IMR-90 (cell line): Measurements from ENCODE around the gene DPH7. TPM values are rescaled to one million over a fixed set of nuclear protein-coding genes. Genes with fewer than 3 reads are reported as not detected.

ENCODE experiments used
- ATAC-seq: fragments of 200-7000 bp; cut with Tn5 transposase; 2 replicates; pipeline ENCODE4 v1.9.1; 2020; ENCODE audit warnings: low read depth, mild to moderate bottlenecking, moderate library complexity
- Bru-seq: library from RNA; stranded (reverse); fragments of 400-500 nt; gene quantifications from one replicate; lab custom pipeline; 2021; lab: Mats Ljungman, UMichigan
- BruChase-seq, 2 experiments: library from RNA; stranded (reverse); fragments of 400-500 nt; gene quantifications; one replicate each; lab custom pipeline; 2021; lab: Mats Ljungman, UMichigan
- BruUV-seq: library from RNA; stranded (reverse); fragments of 400-500 nt; replicated peaks from 2 replicates; lab custom pipeline; 2021; lab: Mats Ljungman, UMichigan
- CTCF ChIA-PET: fragments of 300-600 bp; formaldehyde crosslinking; extraction: SDS; loops from one replicate; lab custom pipeline; 2021; ENCODE audit warnings: antibody characterized with exemption; lab: Yijun Ruan, JAX
- POLR2A ChIA-PET: fragments of 300-600 bp; sonication (Branson Sonifier 250); formaldehyde crosslinking; loops from one replicate; lab custom pipeline; 2022; ENCODE audit warnings: antibody characterized with exemption; ENCODE audit not compliant: unreplicated experiment; lab: Charles Lee
- DNase-seq: peaks from one replicate; pipeline ENCODE4 v3.0.0; 2013
- H2AFZ ChIP-seq: replicated peaks from 2 replicates; pipeline ENCODE3; 2013; ENCODE audit warnings: low read length, mild to moderate bottlenecking; ENCODE audit not compliant: poor library complexity
- H2AK5ac ChIP-seq: 2 replicates; pipeline ENCODE4 v1.6.1; 2013; ENCODE audit warnings: low read depth, low read length, inconsistent platforms
- H2AK9ac ChIP-seq: replicated peaks from 2 replicates; pipeline ENCODE3; 2013; ENCODE audit warnings: mild to moderate bottlenecking, low read depth, low read length, moderate library complexity; ENCODE audit not compliant: poor library complexity
- H2BK120ac ChIP-seq: 2 replicates; pipeline ENCODE4 v1.6.1; 2013; ENCODE audit warnings: low read depth, low read length, inconsistent platforms
- H2BK15ac ChIP-seq: 3 replicates; pipeline ENCODE4 v1.6.1; 2013; ENCODE audit warnings: low read depth, low read length, inconsistent platforms
- H2BK20ac ChIP-seq: 2 replicates; pipeline ENCODE4 v1.6.1; 2013; ENCODE audit warnings: low read depth, mild to moderate bottlenecking, inconsistent platforms, low read length, moderate library complexity
- H2BK5ac ChIP-seq: 2 replicates; pipeline ENCODE4 v1.6.1; 2013; ENCODE audit warnings: mild to moderate bottlenecking, low read depth, low read length, inconsistent platforms; ENCODE audit not compliant: poor library complexity, severe bottlenecking
- H3K14ac ChIP-seq: replicated peaks from 2 replicates; pipeline ENCODE4 v1.6.1; 2013; ENCODE audit warnings: low read depth, low read length, inconsistent platforms
- H3K18ac ChIP-seq: 2 replicates; pipeline ENCODE4 v1.6.1; 2013; ENCODE audit warnings: low read depth, low read length, control low read depth
- H3K23ac ChIP-seq: 2 replicates; pipeline ENCODE4 v1.6.1; 2013; ENCODE audit warnings: low read depth, low read length, inconsistent platforms
- H3K27ac ChIP-seq: 2 replicates; pipeline ENCODE4 v1.5.1; 2013; ENCODE audit warnings: mild to moderate bottlenecking, control low read depth, low read length; ENCODE audit not compliant: insufficient read depth
- H3K27me3 ChIP-seq: 2 replicates; pipeline ENCODE4 v1.6.1; 2013; ENCODE audit warnings: low read length; ENCODE audit not compliant: control insufficient read depth, insufficient read depth
- H3K36me3 ChIP-seq: 2 replicates; pipeline ENCODE4 v1.6.1; 2013; ENCODE audit warnings: low read length, mixed read lengths; ENCODE audit not compliant: control insufficient read depth, insufficient read depth
- H3K4ac ChIP-seq: 2 replicates; pipeline ENCODE4 v1.6.1; 2013; ENCODE audit warnings: low read depth, low read length, inconsistent platforms
- H3K4me1 ChIP-seq: 2 replicates; pipeline ENCODE4 v1.6.1; 2013; ENCODE audit warnings: low read length, mixed read lengths; ENCODE audit not compliant: control insufficient read depth, insufficient read depth
- H3K4me2 ChIP-seq: 2 replicates; pipeline ENCODE4 v1.6.1; 2013; ENCODE audit warnings: low read depth, mild to moderate bottlenecking, control low read depth, low read length, moderate library complexity
- H3K4me3 ChIP-seq: 2 replicates; pipeline ENCODE4 v1.5.1; 2013; ENCODE audit warnings: low read depth, mild to moderate bottlenecking, control low read depth, low read length, moderate library complexity; ENCODE audit not compliant: insufficient read depth
- H3K56ac ChIP-seq: 2 replicates; pipeline ENCODE4 v1.6.1; 2013; ENCODE audit warnings: low read length, inconsistent platforms; ENCODE audit not compliant: insufficient read depth; ENCODE audit errors: extremely low read depth
- H3K79me1 ChIP-seq, 2 experiments: 2 replicates each; pipeline ENCODE4 v1.6.1; 2013; ENCODE audit warnings: low read length in 2 of 2, inconsistent platforms in 1 of 2, low read depth in 1 of 2
- H3K9ac ChIP-seq: 2 replicates; pipeline ENCODE4 v1.6.1; 2013; ENCODE audit warnings: low read depth, low read length, control low read depth
- H3K9me1 ChIP-seq: 2 replicates; pipeline ENCODE4 v1.6.1; 2013; ENCODE audit warnings: low read length, inconsistent platforms; ENCODE audit not compliant: insufficient read depth
- H3K9me3 ChIP-seq: 2 replicates; pipeline ENCODE4 v1.6.1; 2013; ENCODE audit warnings: low read length; ENCODE audit not compliant: control insufficient read depth, insufficient read depth
- H4K20me1 ChIP-seq: 2 replicates; pipeline ENCODE4 v1.6.1; 2013; ENCODE audit warnings: low read length, inconsistent platforms; ENCODE audit not compliant: insufficient read depth
- H4K5ac ChIP-seq: 2 replicates; pipeline ENCODE4 v1.6.1; 2013; ENCODE audit warnings: mild to moderate bottlenecking, low read depth, low read length, control low read depth
- H4K8ac ChIP-seq, 2 experiments: 2 replicates each; pipeline ENCODE4 v1.6.1; 2013; ENCODE audit warnings: low read depth in 2 of 2, low read length in 2 of 2, control low read depth in 1 of 2, inconsistent platforms in 1 of 2
- H4K91ac ChIP-seq: 2 replicates; pipeline ENCODE4 v1.6.1; 2013; ENCODE audit warnings: low read depth, low read length, inconsistent platforms; ENCODE audit not compliant: insufficient read depth
- BHLHE40 ChIP-seq: fragments of 150-350 bp; IDR thresholded peaks from 2 replicates; pipeline ENCODE4 v1.6.1; 2016; ENCODE audit warnings: mild to moderate bottlenecking, low read depth, low read length
- CEBPB ChIP-seq: IDR thresholded peaks from 2 replicates; pipeline ENCODE4 v1.6.1; 2012; ENCODE audit warnings: low read depth, low read length, improper control_type of control experiment
- CHD1 ChIP-seq: IDR thresholded peaks from 2 replicates; pipeline ENCODE4 v1.6.1; 2012; ENCODE audit warnings: low read depth, low read length, improper control_type of control experiment
- FOS ChIP-seq: fragments of 150-350 bp; IDR thresholded peaks from 2 replicates; pipeline ENCODE4 v1.6.1; 2016; ENCODE audit warnings: low read depth, low read length
- MAZ ChIP-seq: IDR thresholded peaks from 2 replicates; pipeline ENCODE4 v1.6.1; 2012; ENCODE audit warnings: low read depth, mild to moderate bottlenecking, low read length, improper control_type of control experiment, moderate library complexity, borderline replicate concordance
- MXI1 ChIP-seq: IDR thresholded peaks from 2 replicates; pipeline ENCODE4 v1.6.1; 2012; ENCODE audit warnings: low read depth, mild to moderate bottlenecking, low read length, moderate library complexity, borderline replicate concordance
- RAD21 ChIP-seq: IDR thresholded peaks from 2 replicates; pipeline ENCODE4 v1.6.1; 2012; ENCODE audit warnings: low read length, improper control_type of control experiment
- SMC3 ChIP-seq: fragments of 150-350 bp; IDR thresholded peaks from 2 replicates; pipeline ENCODE4 v1.6.1; 2016; ENCODE audit warnings: low read depth, mild to moderate bottlenecking, antibody characterized with exemption, low read length, moderate library complexity
- USF2 ChIP-seq: fragments of 150-350 bp; IDR thresholded peaks from 2 replicates; pipeline ENCODE4 v1.6.1; 2017; ENCODE audit warnings: mild to moderate bottlenecking, antibody characterized with exemption, low read length, low read depth
- WGBS, 2 experiments: methylation state at CpG; one replicate each; pipeline versions ENCODE4 v1.1.5 to v1.1.7; 2013; ENCODE audit warnings: missing lambda C conversion rate in 2 of 2; ENCODE audit not compliant: insufficient read length in 1 of 2; ENCODE audit errors: extremely low coverage in 2 of 2; 5-methylcytosine and 5-hydroxymethylcytosine counted together
- dilution Hi-C: fragments of 300-500 bp; cut with HindIII; formaldehyde crosslinking; loops from one replicate; pipeline ENCODE4 v1.14.3; 2018; ENCODE audit warnings: low sequenced_read_pairs; ENCODE audit not compliant: unreplicated experiment
- in situ Hi-C: fragments of 300-500 bp; cut with MboI; formaldehyde crosslinking; loops from 3 replicates; pipeline ENCODE4 v1.14.3; 2019; ENCODE audit warnings: low sequenced_read_pairs, inconsistent platforms, mixed read lengths
- intact Hi-C: fragments of 100-400 bp; cut with micrococcal nuclease; formaldehyde crosslinking; loops from 2 replicates; pipeline ENCODE4 v1.10.0; 2022
- long read RNA-seq: library from polyadenylated mRNA; unstranded; transcript quantifications from one replicate; pipeline ENCODE4 v2.0.0, GENCODE V29; 2021; ENCODE audit not compliant: unreplicated experiment
- polyA plus RNA-seq, 3 experiments: library from polyadenylated mRNA; depleted of rRNA; stranded (reverse); fragments of >200 nt; gene quantifications; 2 replicates each; pipeline ENCODE4 v1.2.3, GENCODE V29; 2012; ENCODE audit warnings: low replicate concordance in 1 of 3
- total RNA-seq: library from RNA; depleted of rRNA; stranded (reverse); fragments of >200 nt; gene quantifications from 2 replicates; pipeline ENCODE4 v1.2.3, GENCODE V29; 2012; rRNA removed
- TF ChIP-seq, protein P1 (sequence below): conservative IDR thresholded peaks from 2 replicates; pipeline ENCODE4 v1.5.1; 2012; ENCODE audit warnings: mild to moderate bottlenecking, low read depth, low read length, improper control_type of control experiment

DPH7 gene
- total RNA-seq (12.2 and 12.5 TPM in 2 replicates), polyA plus RNA-seq (2012; rRNA removed) (33.0 and 33.7 TPM in 2 replicates), Bru-seq, nascent RNA (percentile 66 among the genes with signal in this experiment), BruChase-seq, experiment 1, labeled RNA remaining after a 6-hour chase (percentile 77 among the genes with signal in this experiment), BruChase-seq, experiment 2, labeled RNA remaining after a 2-hour chase (percentile 73 among the genes with signal in this experiment)
- polyA plus RNA-seq (2012; cell fraction: cytosol; rRNA removed) = 20.7 and 23.8 TPM in 2 replicates
- polyA plus RNA-seq (2012; cell fraction: nucleus; rRNA removed; ENCODE audit: low replicate concordance) = 144 and 149 TPM in 2 replicates
- long read RNA-seq, transcript DPH7-201 (9 exons, 1,847 nt) = major isoform, 9 of 56 reads
- long read RNA-seq, partial matches to known transcripts = 3 of 56 reads
- long read RNA-seq, other reads (novel, unspliced or antisense) = 41 of 56 reads

- intact Hi-C loops (no loop called here), in situ Hi-C loops (no loop called here), dilution Hi-C loops (no loop called here)
- peak within 1 kb of the TSS; percentile 68 for H2BK5ac ChIP-seq
- H3K4me2 ChIP-seq = peak within 1 kb of the TSS; percentile 93
- H3K9me1 ChIP-seq = peaks cover 15% of the 10 kb centered on the region; the same call in 1 of the 2 replicates
- peak within 1 kb of the TSS; percentile 66 for H3K27ac ChIP-seq
- peaks cover 6% of the 10 kb centered on the region for H3K4me1 ChIP-seq
- peak within 1 kb of the TSS; percentile 76 for H3K9ac ChIP-seq
- WGBS, 2 experiments = 3% methylated on average over 46 of the region's 82 CpGs; no CpG with 5 or more reads in 1 of the 2 experiments
- peak within 1 kb of the TSS; percentile 93 for H3K14ac ChIP-seq
- no TSS peak for BruUV-seq
- peak; percentile 97 for ATAC-seq
- peak within 1 kb of the TSS; percentile 96 for H3K4ac ChIP-seq
- peak within 1 kb of the TSS; percentile 91 for H2AK5ac ChIP-seq
- ChIA-PET CTCF (interaction anchor here (0.6 to 0.7 kb wide), 2 partner anchors 10 to 449 kb away, joined by 3 to 5 read pairs; no protein-coding TSS in a partner anchor), POLR2A (no interaction called here)
- peaks cover 24% of the 10 kb centered on the region for H4K20me1 ChIP-seq
- H3K23ac ChIP-seq = peak within 1 kb of the TSS; percentile 79; the same call in 1 of the 2 replicates
- no peak within 1 kb of the TSS for H2BK20ac ChIP-seq
- peak within 1 kb of the TSS; percentile 95 to 97 for H4K8ac ChIP-seq
- H4K91ac ChIP-seq = peak within 1 kb of the TSS; percentile 79
- H2AK9ac ChIP-seq = peak within 1 kb of the TSS; percentile 95
- H2BK120ac ChIP-seq = peak within 1 kb of the TSS; percentile 70; the same call in 1 of the 2 replicates
- DNase-seq = peak; percentile 83
- H3K27me3 ChIP-seq = no peaks in the 10 kb centered on the region
- peak within 1 kb of the TSS; percentile 99 for H2AFZ ChIP-seq
- peak within 1 kb of the TSS; percentile 42 for H4K5ac ChIP-seq
- no peaks in the 10 kb centered on the region for H3K9me3 ChIP-seq
- TF ChIP-seq MAZ = peak; percentile 60; the same call in 1 of the 2 replicates
- peak; percentile 31 for TF ChIP-seq SMC3
- peak; percentile 81; the same call in 1 of the 2 replicates for TF ChIP-seq MXI1
- TF ChIP-seq, protein P1, sequence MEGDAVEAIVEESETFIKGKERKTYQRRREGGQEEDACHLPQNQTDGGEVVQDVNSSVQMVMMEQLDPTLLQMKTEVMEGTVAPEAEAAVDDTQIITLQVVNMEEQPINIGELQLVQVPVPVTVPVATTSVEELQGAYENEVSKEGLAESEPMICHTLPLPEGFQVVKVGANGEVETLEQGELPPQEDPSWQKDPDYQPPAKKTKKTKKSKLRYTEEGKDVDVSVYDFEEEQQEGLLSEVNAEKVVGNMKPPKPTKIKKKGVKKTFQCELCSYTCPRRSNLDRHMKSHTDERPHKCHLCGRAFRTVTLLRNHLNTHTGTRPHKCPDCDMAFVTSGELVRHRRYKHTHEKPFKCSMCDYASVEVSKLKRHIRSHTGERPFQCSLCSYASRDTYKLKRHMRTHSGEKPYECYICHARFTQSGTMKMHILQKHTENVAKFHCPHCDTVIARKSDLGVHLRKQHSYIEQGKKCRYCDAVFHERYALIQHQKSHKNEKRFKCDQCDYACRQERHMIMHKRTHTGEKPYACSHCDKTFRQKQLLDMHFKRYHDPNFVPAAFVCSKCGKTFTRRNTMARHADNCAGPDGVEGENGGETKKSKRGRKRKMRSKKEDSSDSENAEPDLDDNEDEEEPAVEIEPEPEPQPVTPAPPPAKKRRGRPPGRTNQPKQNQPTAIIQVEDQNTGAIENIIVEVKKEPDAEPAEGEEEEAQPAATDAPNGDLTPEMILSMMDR = peak; percentile 97
- no peak for TF ChIP-seq FOS
- TF ChIP-seq USF2 = no peak
- peak; percentile 18; the same call in 1 of the 2 replicates for TF ChIP-seq BHLHE40
- no peak for TF ChIP-seq CHD1
- peak; percentile 31 for TF ChIP-seq RAD21
- no peak for TF ChIP-seq CEBPB
- no peak within 1 kb of the TSS for H3K18ac ChIP-seq
- H3K79me1 ChIP-seq = peaks cover 30 to 51% of the 10 kb centered on the region in 2 experiments
- peak within 1 kb of the TSS; percentile 88 for H3K4me3 ChIP-seq
- H3K36me3 ChIP-seq = peaks cover 40% of the 10 kb centered on the region
- H3K56ac ChIP-seq = peak within 1 kb of the TSS; percentile 60
- H2BK15ac ChIP-seq = no peak within 1 kb of the TSS
Observed at GRCh38 chr9:137578518-137579258, at the start of gene DPH7. Gene DPH7 (minus strand): TSS chr9:137578925. CDS start chr9:137578777, 148 bp downstream.
